Stimulated activated CD8-positive, alpha-beta memory T cell treated with anti-CD3 and anti-CD28 coated beads, Interleukin-7, amount 100 ng/mL, for 24 hours (primary cell): ENCODE data around the gene RNF144A.

ENCODE experiments used
- DNase-seq: peaks from one replicate; pipeline ENCODE4 v3.0.0-alpha.2; 2020; ENCODE audit warnings: low read depth

Gene RNF144A

GRCh38 chr2:6909431-6910385, 7.5 kb upstream of the RNF144A start:
- no peak for DNase-seq

GRCh38 chr2:6911721-6912120, 5.5 kb upstream of the RNF144A start:
- DNase-seq: no peak

GRCh38 chr2:6913415-6914157, 3.6 kb upstream of the RNF144A start:
- no peak for DNase-seq

- no peak for DNase-seq
Observed at GRCh38 chr2:6914828-6915227, 2.4 kb upstream of the RNF144A start.

GRCh38 chr2:6915399-6915798, 1.8 kb upstream of the RNF144A start:
- DNase-seq: no peak

DNA sequence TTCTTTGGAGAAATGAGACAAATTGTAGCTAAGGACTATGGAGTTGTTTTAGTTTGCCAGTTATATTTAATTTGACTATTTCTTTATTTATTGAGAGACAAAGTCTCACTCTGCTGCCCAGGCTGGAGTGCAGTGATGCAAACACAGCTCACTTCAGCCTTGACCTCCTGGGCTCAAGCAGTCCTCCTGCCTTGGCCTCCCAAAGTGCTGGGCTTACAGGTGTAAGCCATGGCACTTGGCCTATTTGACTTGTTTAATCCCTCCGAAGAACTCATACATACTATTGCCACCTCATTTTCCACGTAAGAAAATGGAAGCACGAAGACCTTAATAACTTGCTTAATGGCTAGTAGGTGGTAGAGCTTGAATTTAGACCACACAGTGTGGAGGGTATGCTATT, 988 bp upstream of the RNF144A start:
- no peak for DNase-seq

DNA sequence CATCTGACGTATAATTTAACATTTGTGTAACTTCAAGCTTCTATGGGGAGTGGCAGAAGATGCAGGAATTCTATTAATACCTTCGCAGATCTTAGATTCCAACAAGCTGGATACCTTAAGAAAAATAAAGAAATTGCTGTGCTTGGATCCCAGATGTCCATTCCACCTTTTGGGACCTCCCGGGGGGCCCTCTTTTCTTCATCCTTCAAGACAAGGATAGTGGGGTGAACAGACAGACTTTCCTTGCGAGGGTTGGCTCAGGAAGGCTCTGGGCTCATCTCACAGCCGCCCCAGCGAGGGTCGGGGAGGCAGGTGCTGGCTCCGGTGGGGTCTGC, 509 bp upstream of the RNF144A start:
- DNase-seq: no peak

DNA sequence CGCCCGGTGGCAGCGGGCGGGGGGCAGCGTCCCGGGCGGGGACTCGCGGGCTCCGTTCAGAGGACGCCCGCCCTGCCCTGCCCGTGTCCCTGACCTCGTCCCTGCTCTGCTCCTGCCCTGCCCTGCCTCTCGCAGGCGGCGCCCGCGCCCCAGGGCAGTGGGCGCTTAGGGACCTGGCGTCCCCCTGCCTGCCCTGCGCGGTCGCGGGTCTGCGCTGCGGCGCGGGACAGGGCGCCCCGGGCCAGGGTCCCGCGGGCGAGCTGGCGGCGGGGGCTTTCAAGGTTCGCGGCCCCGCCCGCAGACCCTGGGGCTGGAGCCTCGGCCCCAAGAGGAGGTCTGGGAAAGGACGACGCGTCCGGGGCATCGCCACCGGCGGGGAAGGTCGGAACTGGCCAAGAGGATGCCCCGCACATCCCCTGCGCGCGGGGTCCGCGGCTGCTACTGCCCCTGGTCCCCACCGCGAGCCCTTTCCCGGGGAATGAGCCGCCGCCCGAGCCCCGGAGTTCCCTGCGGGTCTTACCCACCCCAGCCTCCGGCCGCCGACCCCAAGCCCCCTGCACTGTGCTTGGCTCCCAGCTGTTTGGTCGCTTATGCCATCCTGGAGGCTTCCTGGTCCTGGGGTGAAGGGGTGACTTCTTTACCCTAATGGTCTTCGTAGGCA, 679 bp downstream of the RNF144A start:
- DNase-seq: no peak

DNA sequence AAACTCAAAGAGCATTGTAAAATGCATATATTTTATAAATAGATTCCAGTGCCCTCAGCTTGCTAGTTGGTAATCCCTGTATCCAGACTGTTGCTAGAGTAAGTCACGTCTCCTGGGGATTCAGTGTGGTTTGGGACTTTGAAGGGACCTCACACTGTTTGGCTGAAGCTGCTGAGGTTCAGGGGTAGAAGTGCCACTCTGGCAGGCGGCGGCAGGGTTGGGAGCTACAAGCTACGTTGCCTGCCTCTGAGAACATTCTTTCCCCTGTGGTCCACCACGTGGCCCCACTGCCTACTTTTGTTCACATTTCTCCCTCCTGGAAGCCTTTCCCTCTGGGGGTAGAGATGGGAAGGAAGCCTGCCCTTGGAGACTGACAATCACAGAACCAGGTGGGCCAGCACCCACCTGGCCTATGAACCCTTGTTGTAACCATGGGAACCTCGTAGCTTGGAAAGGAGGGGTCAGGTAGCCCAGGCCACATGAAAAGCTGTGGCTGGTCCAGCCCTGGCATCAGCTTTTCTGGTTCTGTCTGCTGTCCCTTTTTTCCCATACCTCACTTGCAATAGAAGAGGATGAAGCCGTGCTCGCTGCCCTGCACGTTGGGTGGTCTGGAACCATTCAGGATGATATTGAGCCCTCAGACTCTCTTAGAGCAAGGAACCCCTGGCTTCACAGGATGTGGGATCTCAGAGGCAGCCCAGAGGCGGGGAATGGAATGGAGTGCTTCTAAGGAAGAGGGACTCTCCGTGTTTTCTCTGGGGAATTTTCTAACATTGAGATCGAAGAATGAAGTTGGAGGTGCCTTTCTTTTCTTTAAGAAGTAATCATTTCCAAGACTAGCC, 2.9 kb downstream of the RNF144A start:
- no peak for DNase-seq

DNA sequence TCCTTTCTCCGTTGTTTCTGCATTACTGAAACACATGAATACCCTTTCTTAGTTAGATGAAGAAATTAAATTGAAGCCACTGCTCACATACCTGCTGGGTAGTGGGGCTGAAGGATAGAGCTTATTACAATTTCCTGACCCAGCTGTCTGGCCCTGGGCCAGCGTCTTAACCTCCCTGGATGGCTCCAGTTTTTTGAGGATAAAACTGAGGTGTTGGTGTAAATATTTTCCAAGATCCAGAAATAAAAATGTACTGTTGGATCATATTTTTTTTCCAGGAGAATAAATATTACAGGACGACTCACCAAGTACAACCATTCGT, 3.5 kb downstream of the RNF144A start:
- no peak for DNase-seq

DNA sequence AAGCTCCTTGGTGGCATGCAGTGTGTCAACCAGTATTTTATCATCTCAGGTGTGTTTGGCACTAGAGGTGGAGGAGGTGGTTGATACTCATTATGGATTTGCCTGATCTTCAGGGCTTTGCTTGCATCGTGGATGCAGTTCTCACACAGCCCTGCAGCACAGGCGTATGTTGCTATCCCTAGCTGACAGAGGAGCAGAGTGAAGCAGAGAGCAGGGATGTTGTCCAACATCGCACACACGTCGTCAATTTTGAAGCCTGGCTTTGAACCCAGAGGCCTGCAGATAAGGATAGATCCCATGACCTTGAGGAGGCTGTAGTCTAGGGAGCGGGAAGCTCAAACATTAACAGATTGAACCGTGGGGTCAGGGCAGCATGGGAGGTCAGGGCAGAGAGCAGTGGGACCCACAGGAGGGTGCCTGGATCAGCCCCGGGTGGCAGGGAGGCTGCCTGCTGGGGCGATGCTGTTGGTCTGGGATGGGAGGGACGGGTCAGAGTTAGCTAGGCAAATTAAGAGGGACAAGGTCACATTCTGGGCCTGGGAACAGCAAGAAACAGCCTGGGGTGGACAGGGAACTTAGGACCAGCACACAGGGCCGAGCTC, 4.2 kb downstream of the RNF144A start:
- DNase-seq: no peak

GRCh38 chr2:6922201-6922656, 5.0 kb downstream of the RNF144A start:
- DNase-seq: no peak

- no peak for DNase-seq
Observed at GRCh38 chr2:6923319-6923718, 6.1 kb downstream of the RNF144A start.

DNA sequence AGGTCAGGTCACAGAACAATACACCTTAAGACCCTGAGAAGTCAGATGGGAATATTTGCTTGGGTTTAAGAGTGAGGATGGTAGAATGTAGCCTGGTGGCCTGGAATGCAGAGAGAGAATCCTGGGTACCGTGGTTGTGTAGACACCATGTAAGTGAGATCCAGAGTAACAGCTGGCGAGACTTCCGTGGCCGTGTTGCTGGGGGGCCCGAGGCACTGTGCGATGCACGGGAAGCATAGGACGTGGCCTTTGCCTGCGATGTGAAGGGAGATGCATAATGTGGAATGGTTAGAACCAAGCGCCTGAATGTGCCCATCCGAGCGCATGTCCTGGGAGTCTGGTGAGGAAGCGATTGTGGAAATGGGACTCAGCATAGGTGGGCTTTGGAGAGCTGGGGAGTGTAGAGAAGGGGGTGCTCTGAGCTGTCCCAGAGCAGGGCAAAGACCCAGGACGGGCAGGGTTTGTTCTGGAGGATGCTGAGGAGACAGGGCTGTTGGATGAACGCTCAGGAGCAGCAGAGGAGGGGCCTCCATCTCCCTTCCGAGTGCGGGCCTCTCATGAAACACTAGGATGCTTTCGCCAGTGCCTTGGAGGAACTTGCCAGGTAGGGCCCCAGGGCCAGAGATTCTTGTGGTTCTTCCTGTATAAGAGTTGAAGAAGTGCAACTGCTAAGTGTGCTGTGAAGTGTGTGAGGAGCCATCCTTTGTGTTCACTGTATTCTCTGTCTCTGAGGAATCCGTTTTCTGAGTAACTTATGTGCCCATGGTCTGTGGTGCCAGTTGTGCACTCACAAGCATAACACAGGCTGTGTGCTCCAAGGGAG, 7.1 kb downstream of the RNF144A start:
- DNase-seq: no peak

- DNase-seq: no peak
Observed at GRCh38 chr2:6924924-6925409, 7.8 kb downstream of the RNF144A start.

- DNase-seq: no peak
Observed at GRCh38 chr2:6926071-6926732, 9.0 kb downstream of the RNF144A start.

GRCh38 chr2:6927186-6927585, 10.0 kb downstream of the RNF144A start:
- DNase-seq: no peak

DNA sequence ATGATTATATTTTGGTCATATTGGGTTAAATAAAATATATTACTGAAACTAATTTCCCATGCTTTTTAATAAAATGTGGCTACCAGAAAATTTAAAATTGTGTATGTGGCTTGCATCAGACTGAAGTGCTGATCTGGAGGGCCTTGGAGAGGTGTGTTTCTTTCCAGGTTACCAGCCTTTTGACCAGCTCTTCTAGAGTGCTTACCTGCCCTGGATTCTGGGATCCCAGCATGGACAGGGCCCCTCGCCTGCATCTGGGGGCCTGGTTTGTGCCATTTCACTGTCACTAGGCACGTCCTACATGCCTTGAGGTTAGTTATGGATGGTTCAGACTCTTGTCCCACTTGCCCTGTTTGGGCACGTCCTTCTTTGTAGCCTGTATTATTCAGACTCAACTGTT, 10.5 kb downstream of the RNF144A start:
- no peak for DNase-seq

DNA sequence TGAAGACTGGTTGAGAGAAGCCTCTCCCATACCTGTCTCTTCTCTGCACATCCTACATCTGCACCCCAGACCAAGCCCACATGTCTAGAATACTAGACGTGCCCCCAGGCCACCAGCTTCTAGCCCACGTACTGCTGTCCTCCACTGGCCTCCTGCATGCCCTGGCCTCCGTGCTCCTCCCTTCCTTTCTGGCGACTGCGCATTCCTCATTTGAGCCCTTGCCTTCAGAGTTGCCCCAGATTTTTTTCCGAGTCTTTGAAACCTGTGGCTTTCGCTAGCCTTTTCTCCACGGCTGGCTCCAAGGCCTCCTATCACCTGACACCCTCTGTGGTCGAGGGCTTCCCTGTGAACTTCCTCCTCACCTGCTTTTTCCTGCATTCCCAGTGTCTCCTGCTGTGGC, 11.2 kb downstream of the RNF144A start:
- DNase-seq: no peak
